GM12864 (cell line): ENCODE measurements around the gene DFFB.

Experiments
- DNase-seq: peaks from one replicate; pipeline ENCODE4 v3.0.0-alpha.2; 2011; ENCODE audit warnings: low read depth
- H3K4me3 ChIP-seq: 2 replicates; pipeline ENCODE4 v1.5.1; 2011; ENCODE audit warnings: mild to moderate bottlenecking, low read depth, low read length, control low read depth
- TF ChIP-seq, protein P1 (sequence below): IDR thresholded peaks from 2 replicates; pipeline ENCODE4 v1.5.1; 2011; ENCODE audit warnings: low read depth, mild to moderate bottlenecking, moderate library complexity, low read length, control low read depth, inconsistent platforms; ENCODE audit errors: missing control alignments

DFFB gene

DNA sequence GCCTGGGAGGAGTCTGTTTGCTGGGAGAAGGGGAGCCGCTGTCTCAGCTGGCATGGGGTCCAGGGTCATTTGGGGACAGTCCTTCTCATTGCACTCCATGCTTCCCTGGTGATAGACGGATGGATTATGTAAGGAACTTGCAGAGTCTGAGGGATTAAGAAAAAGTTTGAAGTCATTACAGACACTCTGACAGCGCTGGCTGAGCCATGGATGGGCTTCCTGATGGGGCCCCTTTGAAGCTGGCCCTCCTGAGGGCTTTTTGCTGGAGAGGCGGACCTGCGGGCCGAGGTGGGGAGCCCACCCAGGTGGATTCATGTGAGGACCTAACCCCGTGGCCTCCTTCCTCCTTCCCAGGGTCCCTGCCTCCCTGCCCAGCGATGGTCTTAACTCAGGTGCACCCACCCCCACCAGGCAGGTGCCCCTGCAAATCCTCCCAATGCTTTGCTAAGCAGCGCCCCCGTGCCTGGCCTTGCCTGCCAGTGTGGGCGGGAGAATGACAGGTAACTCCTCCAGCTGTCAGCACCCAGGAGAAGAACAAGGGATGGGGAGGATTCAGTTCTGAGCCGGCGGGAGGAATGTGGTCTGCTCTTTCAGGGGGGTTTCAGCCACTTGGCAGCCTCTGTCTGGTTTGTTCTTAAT is 67.0 kb downstream of the DFFB start:
- H3K4me3 ChIP-seq, result no peak overlapping the region
- TF ChIP-seq, protein P1, sequence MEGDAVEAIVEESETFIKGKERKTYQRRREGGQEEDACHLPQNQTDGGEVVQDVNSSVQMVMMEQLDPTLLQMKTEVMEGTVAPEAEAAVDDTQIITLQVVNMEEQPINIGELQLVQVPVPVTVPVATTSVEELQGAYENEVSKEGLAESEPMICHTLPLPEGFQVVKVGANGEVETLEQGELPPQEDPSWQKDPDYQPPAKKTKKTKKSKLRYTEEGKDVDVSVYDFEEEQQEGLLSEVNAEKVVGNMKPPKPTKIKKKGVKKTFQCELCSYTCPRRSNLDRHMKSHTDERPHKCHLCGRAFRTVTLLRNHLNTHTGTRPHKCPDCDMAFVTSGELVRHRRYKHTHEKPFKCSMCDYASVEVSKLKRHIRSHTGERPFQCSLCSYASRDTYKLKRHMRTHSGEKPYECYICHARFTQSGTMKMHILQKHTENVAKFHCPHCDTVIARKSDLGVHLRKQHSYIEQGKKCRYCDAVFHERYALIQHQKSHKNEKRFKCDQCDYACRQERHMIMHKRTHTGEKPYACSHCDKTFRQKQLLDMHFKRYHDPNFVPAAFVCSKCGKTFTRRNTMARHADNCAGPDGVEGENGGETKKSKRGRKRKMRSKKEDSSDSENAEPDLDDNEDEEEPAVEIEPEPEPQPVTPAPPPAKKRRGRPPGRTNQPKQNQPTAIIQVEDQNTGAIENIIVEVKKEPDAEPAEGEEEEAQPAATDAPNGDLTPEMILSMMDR, result no peak
- DNase-seq, result no peak

DNA sequence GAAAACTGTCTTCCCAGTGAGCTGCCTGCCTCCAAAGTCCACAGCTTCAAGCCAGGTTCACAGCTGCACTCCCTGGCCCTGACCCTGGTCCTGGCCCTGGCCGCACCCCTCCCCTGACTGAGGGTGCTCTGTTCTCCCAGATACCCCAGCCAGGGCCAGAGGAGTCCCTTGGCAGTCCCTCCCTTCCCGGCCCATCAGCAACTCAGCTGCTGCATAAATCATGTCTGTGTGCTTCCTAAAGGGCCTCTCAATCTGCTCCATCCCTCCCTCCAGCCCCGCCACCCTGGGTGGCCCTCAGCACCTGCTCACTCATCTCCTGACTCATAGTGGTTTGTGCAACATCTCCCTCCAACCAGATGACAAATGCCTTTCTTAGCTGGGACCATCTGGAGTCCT is 67.5 kb downstream of the DFFB start:
- DNase-seq, result no peak
- H3K4me3 ChIP-seq, result no peak overlapping the region
- TF ChIP-seq, protein P1, result no peak

DNA sequence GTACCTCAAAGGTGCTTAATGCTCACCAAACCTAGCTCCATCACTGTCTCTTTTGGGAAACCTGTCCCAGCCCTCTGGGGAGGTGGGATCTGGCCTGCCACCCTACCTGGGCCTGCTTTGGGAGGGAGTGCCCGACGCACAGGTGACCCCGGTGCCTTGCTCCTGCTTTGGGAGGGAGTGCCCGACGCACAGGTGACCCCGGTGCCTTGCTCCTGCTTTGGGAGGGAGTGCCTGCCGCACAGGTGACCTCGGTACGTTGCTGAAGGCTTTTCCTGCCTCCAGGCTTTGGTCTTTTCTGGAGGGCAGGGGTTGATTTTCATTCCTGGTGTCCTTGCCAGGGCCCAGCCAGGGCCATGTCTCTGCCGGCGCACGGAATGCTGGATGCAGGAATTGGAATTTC is 68.0 kb downstream of the DFFB start:
- no peak for DNase-seq
- H3K4me3 ChIP-seq, result no peak overlapping the region
- TF ChIP-seq, protein P1, result no peak

DNA sequence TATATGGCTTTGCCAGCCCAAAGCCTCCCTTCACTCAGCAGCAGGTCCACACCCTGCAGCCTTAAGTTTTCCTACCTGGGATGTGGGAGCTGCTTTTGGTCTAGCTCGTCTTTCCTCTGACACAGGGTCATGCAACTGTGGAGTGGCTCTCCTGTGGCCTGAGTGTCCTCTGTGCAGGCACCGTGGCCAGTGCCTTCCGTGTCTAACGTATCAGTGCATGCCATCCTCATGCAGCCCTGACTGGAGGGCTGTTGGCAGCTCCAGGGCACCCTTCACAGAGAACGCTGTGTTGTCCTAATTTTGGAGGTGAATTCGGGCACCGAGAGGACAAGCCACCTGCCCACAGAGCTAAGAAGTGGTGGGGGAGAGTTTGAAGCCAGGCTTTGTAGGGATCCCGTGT is 68.5 kb downstream of the DFFB start:
- DNase-seq, result no peak
- no peak overlapping the region for H3K4me3 ChIP-seq
- TF ChIP-seq, protein P1, result no peak

DNA sequence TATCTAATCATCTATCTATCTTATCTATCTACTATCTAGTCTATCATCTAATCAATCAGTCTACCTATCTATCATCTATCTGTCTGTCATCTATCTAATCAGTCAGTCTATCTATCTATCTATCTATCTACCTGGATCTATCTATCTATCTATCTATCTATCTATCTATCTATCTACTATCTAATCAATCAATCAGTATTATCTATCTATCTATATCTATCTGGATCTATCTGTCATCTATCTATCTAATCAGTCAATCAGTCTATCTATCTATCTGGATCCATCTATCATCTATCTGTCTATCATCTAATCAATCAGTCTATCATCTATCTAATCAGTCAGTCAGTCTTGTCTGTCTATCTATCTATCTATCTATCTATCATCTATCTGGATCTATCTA is 69.7 kb downstream of the DFFB start:
- H3K4me3 ChIP-seq, result no peak overlapping the region
- TF ChIP-seq, protein P1, result no peak
- DNase-seq, result no peak

DNA sequence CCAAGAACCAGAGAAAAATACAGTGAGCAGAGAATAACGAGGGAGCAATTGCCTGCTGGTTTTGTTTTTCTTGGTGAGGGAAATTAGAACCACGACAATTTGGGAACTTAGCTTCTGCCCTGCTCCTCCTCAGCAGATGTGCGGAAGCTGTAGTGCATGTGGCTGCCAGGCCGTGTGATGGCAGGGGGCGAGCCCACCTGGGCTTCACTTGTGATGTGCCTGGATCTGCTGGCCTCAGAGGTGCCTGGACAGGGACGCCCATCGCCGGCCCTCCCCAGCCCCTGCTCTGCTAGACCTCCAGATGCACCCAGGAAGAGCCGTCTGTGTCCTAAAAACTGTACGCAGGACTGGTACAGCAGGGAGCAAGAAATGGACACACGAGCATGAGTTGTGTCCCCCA is 71.3 kb downstream of the DFFB start:
- TF ChIP-seq, protein P1, result no peak
- DNase-seq, result no peak
- no peak overlapping the region for H3K4me3 ChIP-seq

DNA sequence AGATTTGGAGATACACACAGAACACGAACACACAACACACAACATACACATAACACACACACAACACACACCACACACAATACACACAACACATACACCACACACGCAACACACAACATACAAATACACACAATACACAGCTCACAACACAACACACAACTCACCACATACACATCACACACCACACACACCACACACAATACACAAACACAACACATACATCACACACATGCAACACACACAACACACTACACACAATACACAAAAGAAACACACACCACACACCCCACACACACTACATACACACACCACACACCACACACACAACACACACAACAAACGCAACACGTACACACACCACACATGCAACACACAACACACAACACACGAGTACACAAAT is 71.8 kb downstream of the DFFB start:
- no peak overlapping the region for H3K4me3 ChIP-seq
- TF ChIP-seq, protein P1, result no peak
- no peak for DNase-seq
